ENCODE results near the gene GRIN3A.

The GRIN3A gene

GRCh38 chr9:101635473-101635872, 103.0 kb downstream of the GRIN3A start:
- TF ChIP-seq, protein P1, sequence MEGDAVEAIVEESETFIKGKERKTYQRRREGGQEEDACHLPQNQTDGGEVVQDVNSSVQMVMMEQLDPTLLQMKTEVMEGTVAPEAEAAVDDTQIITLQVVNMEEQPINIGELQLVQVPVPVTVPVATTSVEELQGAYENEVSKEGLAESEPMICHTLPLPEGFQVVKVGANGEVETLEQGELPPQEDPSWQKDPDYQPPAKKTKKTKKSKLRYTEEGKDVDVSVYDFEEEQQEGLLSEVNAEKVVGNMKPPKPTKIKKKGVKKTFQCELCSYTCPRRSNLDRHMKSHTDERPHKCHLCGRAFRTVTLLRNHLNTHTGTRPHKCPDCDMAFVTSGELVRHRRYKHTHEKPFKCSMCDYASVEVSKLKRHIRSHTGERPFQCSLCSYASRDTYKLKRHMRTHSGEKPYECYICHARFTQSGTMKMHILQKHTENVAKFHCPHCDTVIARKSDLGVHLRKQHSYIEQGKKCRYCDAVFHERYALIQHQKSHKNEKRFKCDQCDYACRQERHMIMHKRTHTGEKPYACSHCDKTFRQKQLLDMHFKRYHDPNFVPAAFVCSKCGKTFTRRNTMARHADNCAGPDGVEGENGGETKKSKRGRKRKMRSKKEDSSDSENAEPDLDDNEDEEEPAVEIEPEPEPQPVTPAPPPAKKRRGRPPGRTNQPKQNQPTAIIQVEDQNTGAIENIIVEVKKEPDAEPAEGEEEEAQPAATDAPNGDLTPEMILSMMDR (IDR thresholded peaks at IDR 0.05) = no peak
- no peak for DNase-seq
- H3K4me3 Mint-ChIP-seq = no peak overlapping the region
- H3K9me3 Mint-ChIP-seq = no peaks in the 10 kb centered on the region
- H3K27me3 Mint-ChIP-seq (ENCODE audit: low read depth, poor library complexity) = peaks cover 5% of the 10 kb centered on the region
- H3K27ac Mint-ChIP-seq = no peak overlapping the region
- no peaks in the 10 kb centered on the region for H3K4me1 Mint-ChIP-seq
- no peaks in the 10 kb centered on the region for H3K36me3 Mint-ChIP-seq (ENCODE audit: low read depth)

GRCh38 chr9:101634741-101635409, 103.6 kb downstream of the GRIN3A start:
- H3K27ac Mint-ChIP-seq = no peak overlapping the region
- no peaks in the 10 kb centered on the region for H3K9me3 Mint-ChIP-seq
- H3K4me1 Mint-ChIP-seq = no peaks in the 10 kb centered on the region
- DNase-seq = no peak
- TF ChIP-seq, protein P1 (IDR thresholded peaks at IDR 0.05) = no peak
- peaks cover 5% of the 10 kb centered on the region for H3K27me3 Mint-ChIP-seq (ENCODE audit: low read depth, poor library complexity)
- H3K4me3 Mint-ChIP-seq = no peak overlapping the region
- H3K36me3 Mint-ChIP-seq (ENCODE audit: low read depth) = no peaks in the 10 kb centered on the region

GRCh38 chr9:101632611-101633010, 105.8 kb downstream of the GRIN3A start:
- TF ChIP-seq, protein P1 (IDR thresholded peaks at IDR 0.05) = no peak
- DNase-seq = no peak
- Mint-ChIP-seq H3K36me3 (ENCODE audit: low read depth) (no peaks in the 10 kb centered on the region), H3K9me3 (no peaks in the 10 kb centered on the region), H3K4me3 (no peak overlapping the region), H3K4me1 (no peaks in the 10 kb centered on the region), H3K27me3 (ENCODE audit: low read depth, poor library complexity) (peaks cover 5% of the 10 kb centered on the region), H3K27ac (no peak overlapping the region)

GRCh38 chr9:101631892-101632291, 106.6 kb downstream of the GRIN3A start:
- Mint-ChIP-seq H3K9me3 (no peaks in the 10 kb centered on the region), H3K4me1 (no peaks in the 10 kb centered on the region), H3K4me3 (no peak overlapping the region), H3K36me3 (ENCODE audit: low read depth) (no peaks in the 10 kb centered on the region), H3K27ac (no peak overlapping the region), H3K27me3 (ENCODE audit: low read depth, poor library complexity) (peaks cover 5% of the 10 kb centered on the region)
- no peak for DNase-seq
- TF ChIP-seq, protein P1 (IDR thresholded peaks at IDR 0.05) = no peak

DNA sequence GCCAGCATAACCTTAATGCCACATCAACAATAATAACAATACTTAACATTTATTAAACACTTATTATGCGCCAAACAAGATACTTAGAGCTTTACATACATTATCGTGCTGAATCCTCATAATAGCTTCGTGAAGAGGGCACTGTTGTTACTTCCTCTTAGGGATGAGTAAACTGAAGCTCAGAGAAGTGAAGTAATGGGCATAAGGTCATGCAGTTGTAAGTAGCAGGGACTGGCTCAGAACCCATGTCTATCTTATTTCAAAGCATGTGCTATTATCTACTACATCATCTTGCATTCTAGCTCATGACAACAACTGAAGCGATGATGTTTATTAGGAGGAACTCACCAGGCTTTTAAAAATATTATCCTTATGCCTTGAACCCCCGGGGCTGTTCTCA, 108.8 kb downstream of the GRIN3A start:
- no peaks in the 10 kb centered on the region for H3K9me3 Mint-ChIP-seq
- no peaks in the 10 kb centered on the region for H3K4me1 Mint-ChIP-seq
- peaks cover 5% of the 10 kb centered on the region for H3K27me3 Mint-ChIP-seq (ENCODE audit: low read depth, poor library complexity)
- TF ChIP-seq, protein P1 (IDR thresholded peaks at IDR 0.05) = no peak
- H3K4me3 Mint-ChIP-seq = no peak overlapping the region
- H3K27ac Mint-ChIP-seq = no peak overlapping the region
- no peaks in the 10 kb centered on the region for H3K36me3 Mint-ChIP-seq (ENCODE audit: low read depth)
- DNase-seq = no peak

DNA sequence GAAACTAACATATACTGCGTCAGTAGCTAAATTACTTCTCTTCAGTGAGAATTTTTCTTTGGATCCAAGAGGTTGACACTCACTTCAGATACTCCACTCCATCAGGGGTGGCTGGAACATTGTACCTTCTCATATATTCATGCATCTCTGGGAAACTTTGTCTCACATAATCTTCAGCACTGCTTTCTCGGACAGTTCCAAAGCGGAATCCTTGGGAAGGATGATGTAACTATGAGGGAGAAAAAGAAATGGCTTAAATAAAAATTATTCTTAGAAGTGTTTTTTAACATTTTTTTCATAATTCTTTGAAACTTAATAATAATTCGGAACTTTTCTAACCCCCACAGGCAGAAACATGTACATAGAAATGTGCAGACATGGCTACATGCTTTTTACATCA, 110.3 kb downstream of the GRIN3A start:
- no peaks in the 10 kb centered on the region for H3K36me3 Mint-ChIP-seq (ENCODE audit: low read depth)
- H3K27ac Mint-ChIP-seq = no peak overlapping the region
- no peaks in the 10 kb centered on the region for H3K4me1 Mint-ChIP-seq
- DNase-seq = peak; percentile 15
- H3K4me3 Mint-ChIP-seq = no peak overlapping the region
- TF ChIP-seq, protein P1 (IDR thresholded peaks at IDR 0.05) = no peak
- no peaks in the 10 kb centered on the region for H3K9me3 Mint-ChIP-seq
- H3K27me3 Mint-ChIP-seq (ENCODE audit: low read depth, poor library complexity) = peaks cover 5% of the 10 kb centered on the region
